ENCODE data around the gene NUP153.

NUP153 gene

DNA sequence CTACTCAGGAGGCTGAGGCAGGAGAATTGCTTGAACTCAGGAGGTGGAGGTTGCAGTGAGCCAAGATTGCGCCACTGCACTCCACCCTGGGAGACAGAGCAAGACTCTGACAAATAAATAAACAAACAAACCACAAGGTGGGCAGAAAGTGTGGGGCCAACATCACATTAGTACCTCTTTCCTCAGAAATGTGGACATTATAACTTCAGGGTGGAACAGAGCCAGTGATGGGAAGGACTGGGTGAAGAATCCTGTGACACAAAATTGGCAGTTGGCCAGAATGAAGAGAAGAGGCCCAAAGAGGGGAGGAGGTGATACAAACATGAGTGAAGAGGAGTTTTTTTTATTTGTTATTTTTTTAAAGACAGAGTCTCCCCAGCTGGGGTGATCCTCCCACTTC is 50.6 kb downstream of the NUP153 start:
- peak; percentile 28 for DNase-seq

DNA sequence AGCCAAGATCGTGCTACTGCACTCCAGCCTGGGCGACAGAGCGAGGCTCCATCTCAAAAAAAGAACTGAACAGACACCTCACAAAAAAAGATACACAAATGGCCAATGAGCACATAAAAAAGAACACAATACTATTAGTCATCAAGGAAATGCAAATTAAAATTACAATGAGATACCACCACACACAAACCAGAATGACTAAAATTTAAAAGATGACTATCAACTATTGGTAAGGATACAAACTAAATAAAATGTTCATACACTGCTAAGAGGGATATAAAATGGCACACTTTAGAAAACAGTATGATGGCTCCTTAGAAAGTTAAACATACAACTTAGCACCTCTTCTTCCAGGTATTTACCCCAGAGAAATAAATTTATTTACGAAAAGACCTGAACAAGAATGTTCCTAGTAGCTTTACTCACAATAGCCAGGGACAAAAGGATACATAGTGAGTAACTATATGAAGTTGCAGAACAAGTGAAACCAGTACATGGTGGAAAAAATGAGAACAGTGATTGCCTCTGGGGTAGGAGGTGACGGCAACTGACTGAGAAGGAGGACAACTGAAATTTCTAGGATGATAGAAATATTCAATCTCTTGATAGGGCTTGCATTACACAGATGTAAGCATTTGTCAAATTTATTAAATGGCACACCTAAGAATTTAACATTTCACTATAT is 53.4 kb downstream of the NUP153 start:
- DNase-seq: no peak

DNA sequence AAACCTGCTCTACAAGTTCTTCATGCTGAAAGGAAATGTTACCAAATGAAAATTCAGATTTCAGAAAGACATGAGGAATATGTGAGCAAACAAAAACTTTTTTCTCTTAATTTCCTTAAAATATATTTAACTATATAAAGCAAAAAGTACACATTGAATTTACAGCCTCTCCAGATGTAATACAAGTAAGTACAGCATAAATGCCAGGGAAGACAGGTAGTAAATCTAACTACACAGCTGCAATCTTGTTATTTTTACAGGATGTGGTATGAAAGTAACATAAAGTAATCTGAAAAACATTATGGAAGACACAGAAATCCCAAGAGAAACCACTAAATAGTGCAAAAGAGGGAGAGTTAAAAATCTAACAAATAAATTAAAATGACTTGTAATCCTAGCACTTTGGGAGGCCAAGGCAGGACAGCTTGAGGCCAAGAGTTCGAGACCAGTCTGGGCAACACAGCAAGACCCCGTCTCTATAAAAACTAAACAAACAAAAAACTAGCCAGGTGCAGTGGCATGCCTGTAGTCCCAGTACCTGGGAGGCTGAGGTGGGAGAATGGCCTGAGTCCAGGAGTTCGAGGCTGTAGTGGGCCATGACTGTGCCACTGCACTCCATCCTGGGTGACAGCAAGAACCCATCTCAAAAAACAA is 55.9 kb downstream of the NUP153 start:
- no peak for DNase-seq

DNA sequence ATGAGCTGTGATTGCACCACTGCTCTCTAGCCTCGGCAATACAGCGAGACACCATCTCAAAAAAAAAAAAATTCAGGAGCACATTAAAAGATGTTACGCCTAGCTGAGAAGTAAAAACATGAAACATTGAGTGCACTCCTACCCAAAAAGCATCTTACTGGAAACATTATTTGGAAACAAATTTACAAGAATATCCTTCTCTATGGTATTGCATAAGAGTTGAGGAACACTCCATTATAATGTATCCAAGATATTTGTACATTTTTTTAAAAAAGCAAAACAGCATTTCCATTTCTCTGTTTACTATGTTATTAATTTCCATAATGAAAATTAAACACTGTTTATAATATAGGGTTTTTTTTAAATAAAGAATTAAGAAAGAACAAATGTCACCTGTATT is 58.0 kb downstream of the NUP153 start:
- DNase-seq: no peak

DNA sequence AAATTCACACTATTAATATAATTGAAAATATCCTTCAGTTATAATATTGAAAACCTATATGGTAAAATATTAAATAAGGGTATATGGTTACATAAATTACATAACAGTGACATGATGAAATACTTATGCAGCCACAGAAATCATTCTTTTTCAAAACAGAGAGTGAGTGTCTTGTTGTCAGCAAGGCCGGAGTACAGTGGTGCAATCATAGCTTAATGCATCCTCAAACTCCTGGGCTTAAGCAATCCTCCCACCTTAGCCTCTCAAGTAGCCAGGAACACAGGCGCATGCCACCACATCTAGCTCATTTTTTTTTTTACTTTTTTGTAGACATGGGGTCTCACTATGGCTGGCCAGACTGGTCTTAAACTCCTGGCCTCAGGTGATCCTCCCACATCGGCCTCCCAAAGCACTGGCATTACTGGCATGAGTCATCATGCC is 66.2 kb downstream of the NUP153 start:
- DNase-seq: no peak

DNA sequence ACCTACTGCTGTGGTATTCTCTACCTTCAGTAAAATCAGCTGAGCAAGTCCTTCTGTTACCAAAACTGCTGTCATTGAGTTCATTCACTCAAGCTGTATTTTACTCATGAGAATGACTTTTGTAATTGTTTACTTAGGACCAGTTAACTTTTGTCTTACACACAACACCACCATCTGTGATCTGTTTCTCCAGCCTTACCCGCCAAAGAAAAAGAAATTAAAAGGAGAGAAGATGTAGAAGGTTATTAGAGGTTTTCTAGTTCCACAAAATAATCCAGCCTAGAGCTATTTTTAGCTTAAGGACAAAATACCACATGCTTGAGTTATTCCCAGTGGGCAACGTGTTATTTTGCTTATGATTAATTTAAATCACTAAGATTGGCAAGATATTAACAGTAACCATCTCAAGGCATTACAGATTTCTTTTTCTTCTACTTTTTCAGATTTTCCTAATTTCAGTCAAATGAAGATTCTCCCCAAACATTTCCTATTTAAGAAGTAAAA is 68.5 kb downstream of the NUP153 start:
- no peak for DNase-seq

DNA sequence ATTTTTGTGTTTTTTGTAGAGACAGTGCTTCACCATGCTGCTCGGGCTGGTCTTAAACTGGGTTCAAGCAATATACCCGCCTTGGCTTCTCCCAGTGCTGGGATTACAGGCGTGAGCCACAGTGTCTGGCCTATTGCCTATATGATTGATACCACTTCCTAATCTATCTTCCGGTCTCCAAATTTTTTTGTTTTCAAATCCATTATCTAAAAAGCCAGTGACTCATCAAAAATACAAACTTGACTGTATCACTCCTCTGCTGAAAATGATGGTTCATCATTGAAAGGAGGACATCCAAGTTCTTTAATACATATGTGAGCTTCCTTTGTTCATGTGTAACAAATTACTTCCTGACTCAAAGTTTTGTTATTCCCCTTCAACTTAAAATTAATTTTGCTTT is 71.2 kb downstream of the NUP153 start:
- DNase-seq: no peak

DNA sequence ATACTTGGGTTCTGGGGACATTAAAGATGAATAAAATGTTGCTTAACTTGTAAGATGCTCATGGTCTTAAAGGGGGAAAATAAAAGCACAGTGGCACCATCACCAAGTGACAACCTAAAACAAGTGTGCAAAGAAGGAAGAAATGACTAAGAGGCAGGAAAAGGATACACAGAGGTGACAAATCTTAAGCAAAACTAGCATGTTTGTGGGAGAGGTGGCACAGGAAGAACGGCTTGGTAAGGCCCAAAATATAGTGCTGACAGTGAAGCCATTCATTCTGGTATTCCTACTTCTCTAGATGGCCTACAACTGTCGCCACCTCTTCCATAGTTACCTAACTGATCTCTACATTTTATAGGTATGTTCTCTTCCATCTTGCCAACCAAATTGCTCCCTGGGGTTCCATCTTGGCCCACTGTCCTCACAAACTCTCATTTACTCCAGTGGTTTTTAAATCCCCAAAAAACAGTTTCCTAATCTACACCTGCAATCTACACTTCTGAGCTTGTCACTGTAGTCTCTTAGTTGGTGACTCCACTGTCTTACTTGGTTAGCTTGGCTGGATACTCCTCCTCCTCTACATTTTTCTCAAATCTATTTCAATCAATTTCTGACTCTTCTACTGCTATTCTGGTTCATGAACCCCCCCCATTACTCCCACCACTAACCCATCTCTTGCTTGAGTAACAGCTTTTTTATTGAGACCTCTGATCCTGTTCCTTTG is 73.1 kb downstream of the NUP153 start:
- DNase-seq: no peak

DNA sequence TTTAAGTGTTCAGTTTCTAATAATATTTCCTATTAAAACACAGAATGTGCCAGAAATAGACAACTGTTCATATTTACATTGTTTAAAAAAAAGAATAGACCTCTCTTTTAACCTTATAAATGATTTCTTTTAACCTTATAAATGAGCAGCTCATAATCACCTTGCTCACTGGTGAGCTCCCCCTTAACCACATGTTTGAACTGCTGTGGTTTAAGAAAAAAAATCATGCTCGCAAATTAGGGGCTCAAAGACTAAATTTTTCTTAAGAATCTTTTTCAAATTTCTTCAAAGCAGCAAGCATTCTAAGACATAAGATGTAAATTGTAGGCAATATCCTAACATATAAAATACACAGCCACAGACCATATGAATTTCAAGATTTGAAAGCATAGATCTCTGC is 73.8 kb downstream of the NUP153 start:
- no peak for DNase-seq

DNA sequence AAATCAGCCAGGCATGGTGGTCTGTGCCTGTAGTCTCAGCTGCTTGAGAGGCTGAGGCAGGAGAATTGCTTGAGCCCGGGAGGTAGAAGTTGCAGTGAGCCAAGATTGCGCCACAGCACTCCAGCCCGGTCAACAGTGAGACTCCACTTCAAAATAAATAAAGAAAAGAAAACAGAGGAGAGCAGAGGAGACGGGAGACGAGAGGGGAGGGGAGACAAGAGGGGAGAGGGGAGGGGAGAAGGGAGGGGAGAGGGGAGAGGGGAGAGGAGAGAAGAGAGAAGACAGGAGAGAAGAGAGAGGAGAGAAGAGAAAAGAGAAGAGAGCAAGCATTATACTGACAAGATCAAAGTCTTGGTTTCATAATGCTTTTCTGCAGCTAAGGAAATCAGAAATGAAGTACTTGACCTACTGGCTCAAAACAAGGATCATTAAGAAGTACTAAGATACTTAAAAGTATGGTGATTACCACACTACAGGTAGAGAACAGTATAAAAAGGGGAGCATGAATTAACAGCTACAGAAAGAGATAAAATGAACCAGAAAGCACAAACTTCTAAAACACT is 76.1 kb downstream of the NUP153 start:
- DNase-seq: no peak

DNA sequence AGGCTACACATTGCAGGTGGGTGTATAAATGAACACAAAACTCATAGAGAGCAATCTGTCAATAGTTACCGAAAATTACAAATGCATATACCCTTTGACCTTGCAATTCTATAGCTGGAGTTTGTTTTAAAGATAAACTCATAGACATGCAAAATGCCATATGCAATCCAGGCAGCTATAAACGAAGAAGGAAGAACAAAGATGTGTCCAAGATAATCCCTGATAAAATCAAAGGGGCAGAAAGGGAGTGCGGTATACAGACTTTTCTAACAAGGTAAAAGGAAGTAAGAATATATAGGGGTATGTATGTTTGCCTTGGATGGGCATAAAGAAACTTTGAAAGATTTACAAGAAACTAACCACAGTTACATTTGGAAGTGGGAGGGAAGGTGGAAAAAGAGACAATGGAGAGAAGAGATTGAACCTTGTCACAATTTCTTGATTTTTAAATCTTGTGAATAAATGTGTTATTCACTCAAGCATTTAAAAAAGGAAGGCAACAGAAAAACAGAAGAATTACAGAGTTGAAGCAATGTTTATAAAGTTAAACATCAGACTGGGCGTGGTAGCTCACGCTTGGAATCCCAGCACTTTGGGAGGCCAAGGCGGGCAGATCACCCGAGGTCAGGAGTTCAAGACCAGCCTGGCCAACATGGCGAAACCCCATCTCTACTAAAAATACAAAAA is 76.8 kb downstream of the NUP153 start:
- DNase-seq: no peak

DNA sequence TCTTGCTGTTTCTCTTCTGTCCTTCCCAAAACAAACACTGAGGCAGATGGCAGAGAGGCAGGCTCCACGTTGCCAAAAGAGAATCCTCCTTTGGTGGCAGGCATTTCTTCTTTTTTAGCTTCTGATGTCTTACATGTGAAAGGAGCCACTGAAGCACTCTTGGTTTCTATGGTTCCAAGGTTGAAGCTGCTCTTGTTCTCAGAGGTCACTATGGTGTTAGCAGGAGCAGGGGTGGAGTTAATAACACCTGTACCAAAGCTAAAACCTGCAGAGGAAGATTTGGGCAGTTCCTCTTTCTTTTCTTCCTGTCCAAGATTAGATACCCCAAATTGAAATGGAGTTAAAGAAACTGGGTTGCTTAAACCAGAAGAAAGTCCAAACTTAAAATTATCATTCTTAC is 77.9 kb downstream of the NUP153 start:
- DNase-seq: no peak

DNA sequence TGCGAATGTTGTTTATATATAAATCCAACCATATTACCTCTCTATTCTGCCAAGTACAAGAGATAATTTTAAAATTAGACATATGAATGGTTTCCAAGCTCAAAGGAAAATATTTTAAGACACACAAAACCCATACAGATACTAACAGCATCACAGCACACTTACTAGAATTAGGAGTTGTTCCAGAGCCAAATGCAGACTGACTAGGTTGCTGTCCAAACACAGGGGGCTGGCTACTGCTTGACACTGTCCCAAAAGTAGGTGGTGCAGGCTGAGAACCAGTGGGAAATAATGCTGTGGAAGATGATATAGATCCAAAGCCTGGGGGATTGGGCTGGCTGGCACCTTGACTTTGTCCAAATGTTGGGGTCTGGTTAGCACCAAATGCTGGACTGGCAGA is 82.3 kb downstream of the NUP153 start:
- DNase-seq: no peak

DNA sequence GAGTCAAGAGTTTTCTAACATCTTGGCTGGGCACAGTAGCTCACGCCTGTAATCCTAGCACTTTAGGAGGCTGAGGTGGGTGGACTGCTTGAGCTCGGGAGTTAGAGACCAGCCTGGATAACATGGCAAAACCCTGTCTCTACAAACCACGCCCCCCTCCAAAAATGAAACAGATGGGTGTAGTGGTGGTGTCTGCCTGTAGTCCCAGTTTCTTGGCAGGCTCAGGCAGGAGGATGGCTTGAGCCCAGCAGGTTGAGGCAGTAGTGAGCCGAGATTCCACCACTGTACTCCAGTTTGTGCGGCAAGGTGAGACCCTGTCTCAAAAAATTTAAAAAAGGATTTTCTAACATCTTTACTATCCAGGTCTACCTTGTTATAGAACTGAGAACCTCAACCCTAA is 84.6 kb downstream of the NUP153 start:
- no peak for DNase-seq

DNA sequence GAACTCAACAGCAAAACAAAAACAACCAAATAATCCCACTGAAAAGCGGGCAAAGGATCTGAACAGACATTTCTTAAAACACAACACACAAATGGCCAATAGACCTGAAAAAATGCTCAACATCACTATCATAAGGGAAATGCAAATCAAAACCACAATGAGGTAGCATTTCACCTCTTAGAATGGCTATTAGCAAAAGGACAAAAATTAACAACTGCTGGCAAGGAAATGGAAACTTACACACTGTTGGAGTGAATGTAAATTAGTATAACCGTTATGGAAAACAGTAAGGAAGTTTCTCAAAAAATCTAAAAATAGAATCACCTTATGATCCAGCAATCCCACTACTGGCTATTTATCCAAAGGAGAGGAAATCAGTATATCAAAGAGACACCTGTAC is 85.7 kb downstream of the NUP153 start:
- DNase-seq: no peak

DNA sequence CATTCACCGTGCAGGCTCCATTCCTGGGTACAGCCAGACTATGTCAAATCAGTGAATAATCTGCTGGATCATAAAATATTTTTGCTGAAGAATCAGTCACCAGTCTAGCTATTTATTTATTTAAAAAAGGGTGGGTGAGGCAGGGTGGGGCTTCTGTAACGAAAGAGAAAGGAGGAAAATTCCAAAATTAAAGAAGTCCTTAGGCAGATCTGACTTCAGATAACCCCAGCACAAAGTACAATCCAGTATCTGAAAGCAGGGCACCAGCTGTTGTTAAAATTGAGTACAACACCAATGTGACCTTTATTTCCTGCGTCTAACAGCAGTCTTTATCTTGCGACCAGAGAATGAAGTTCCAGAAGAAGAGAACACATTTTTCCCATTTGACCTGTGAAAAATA is 90.9 kb downstream of the NUP153 start:
- no peak for DNase-seq

DNA sequence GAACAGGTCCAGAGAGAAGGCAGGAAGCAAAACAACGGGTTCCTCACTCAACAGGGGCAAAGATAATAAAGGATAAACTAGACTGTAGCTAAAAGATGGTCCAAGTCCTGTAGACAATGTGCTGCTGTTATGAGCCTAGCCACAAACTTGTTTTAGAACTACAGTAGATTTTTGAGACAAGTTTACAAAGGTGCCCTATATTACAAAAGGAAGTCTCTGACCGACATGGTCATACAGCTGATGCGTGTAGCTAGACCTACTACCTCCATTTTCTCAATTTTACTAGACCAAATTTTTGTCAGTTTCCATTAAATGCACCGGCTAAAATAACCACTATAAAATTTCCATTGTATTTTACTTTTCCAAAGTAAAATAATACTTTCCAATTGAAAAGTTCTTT is 94.7 kb downstream of the NUP153 start:
- no peak for DNase-seq

DNA sequence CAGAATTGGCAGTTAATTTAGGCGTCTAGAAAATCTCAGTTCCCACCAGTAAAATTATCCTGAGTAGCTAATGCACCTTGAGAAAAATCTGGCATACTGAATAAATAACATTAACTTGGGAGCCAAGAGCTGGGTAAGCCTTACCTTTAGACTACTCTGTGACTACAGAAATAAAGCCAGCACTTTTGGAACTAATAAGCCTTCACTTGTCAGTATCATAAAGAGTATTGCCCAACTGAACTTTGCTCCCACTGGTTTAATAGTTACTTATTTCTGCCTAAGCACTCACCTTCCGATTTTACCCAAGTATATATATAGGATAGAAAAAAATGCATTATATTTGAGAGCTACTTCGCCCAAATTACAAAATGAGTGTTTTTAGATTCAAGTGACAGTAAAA is 95.9 kb downstream of the NUP153 start:
- DNase-seq: no peak

DNA sequence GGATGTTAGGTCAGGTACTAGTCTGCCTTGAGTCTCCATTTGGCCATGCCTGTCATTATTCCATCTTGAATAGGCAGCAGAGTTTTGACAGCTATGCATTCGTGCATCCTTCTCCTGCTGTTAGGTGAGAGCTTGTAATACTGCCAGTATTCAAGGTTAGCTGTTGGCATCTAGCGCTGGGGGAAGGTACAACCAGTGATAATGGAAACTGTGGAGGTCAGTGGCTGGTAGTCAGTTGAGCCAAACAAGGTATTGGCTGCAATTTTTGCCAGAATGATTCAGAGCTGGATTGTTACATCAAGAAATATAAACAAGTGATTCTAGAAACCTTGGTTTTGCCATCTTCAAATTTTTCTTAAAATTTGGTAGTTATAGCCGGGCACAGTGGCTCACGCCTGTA is 100.1 kb downstream of the NUP153 start:
- DNase-seq: no peak

DNA sequence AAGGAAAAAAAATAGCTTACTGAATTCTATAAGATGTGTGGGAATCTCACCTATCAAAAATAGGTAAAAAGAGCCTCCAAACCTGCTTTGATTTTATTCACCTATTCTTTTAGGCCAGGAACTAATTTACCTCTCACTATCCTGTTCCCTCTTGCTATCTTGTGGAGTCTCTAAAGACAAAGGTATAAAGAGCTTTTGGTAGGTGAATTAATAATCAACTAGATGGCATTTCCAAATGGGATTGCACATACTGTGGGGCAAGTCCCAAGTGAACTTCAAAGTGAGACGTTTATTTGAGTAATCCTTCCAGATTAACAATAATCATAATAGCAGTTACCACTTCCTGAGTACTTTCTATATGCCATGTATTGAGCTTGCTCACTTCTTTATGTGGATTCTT is 103.8 kb downstream of the NUP153 start:
- DNase-seq: no peak

DNA sequence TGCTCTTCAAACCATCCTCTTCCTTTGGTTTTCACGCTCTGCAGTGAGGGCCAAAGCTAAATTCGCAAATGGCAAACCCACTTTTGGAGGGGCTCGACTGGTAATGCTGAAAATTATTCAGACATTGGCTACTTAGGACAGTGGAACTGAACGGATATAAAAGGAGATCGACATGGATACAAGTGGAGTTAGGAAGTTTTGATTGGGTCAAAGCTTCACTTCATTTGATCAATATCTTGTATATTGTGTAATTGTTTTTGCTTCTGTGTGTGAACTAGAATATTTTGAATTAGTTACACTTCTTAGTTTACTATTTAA is 105.4 kb downstream of the NUP153 start:
- no peak for DNase-seq

DNA sequence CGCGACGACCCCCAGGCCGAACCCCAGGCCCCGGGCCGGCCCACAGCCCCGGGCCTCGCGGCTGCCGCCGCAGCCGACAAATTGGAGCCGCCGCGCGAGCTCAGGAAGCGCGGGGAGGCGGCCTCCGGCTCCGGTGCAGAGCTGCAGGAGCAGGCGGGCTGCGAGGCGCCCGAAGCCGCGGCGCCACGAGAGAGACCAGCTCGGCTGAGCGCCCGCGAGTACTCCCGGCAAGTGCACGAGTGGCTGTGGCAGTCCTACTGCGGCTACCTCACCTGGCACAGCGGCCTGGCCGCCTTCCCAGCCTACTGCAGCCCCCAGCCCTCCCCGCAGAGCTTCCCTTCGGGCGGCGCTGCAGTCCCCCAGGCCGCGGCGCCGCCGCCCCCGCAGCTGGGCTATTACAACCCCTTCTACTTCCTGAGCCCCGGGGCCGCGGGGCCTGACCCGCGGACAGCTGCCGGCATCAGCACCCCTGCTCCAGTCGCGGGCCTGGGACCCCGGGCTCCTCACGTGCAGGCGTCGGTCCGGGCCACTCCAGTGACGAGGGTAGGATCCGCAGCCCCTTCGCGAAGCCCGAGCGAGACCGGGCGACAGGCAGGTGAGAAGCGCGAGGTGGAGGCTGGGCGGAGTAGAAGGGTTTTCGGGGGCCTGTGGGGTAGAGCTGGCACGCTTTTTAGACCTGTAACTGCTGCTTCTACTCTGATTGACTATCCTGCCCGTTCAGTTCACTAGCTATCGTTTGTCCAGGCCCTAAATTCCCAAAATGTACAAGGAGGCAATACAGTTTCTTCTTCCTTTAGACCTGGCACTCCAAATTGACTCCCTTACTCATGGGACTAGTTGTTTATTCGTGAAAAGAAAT is 106.0 kb downstream of the NUP153 start:
- DNase-seq: peak; percentile 41
